C4-2B (cell line): ENCODE results near the gene STAC3.

Source experiments
- ZFX ChIP-seq: fragments of 450-650 bp; IDR thresholded peaks from 2 replicates; pipeline ENCODE4 v1.6.1; 2017
- TF ChIP-seq, protein P1 (sequence below): fragments of 450-650 bp; conservative IDR thresholded peaks from 2 replicates; pipeline ENCODE4 v1.5.1; 2017; ENCODE audit warnings: mild to moderate bottlenecking

DNA sequence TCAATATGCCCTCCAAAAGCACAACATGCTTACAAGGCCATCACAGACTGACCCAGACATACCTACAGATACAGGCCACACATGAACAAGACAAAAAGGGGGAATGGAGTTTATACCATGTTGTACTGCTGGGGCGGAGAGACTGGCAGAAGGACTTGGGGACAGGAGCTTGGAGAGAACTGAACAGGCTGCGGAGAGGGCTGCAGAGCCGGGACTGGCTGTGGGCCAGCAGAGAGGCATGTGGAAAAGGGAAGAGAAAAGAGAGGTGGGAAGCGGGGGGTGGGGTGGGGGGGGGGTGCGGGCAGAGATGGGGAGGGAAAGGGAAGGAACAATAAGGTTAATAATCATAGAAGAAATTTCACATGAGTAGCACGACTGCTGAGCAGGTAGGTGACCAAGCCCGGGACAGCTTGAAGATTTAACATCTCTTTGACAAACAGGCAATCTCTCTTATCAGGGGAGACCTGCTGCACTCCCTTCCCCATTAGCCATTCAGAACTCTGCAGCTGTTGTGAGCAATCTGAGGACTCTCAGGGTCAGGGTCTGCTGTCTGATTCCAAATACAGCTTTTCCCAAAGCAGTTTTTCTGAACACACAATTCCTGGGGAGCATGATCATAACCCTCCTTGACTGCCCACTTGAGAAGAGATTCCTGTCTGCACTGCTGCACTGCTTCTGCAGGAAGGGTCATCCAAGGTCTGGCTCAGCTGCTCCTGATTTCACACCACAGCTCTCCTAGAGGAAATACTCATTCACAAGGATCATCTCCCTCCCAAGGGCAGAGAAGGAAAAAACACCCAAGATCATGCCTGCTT lies 21.6 kb upstream of the STAC3 start:
- TF ChIP-seq, protein P1, sequence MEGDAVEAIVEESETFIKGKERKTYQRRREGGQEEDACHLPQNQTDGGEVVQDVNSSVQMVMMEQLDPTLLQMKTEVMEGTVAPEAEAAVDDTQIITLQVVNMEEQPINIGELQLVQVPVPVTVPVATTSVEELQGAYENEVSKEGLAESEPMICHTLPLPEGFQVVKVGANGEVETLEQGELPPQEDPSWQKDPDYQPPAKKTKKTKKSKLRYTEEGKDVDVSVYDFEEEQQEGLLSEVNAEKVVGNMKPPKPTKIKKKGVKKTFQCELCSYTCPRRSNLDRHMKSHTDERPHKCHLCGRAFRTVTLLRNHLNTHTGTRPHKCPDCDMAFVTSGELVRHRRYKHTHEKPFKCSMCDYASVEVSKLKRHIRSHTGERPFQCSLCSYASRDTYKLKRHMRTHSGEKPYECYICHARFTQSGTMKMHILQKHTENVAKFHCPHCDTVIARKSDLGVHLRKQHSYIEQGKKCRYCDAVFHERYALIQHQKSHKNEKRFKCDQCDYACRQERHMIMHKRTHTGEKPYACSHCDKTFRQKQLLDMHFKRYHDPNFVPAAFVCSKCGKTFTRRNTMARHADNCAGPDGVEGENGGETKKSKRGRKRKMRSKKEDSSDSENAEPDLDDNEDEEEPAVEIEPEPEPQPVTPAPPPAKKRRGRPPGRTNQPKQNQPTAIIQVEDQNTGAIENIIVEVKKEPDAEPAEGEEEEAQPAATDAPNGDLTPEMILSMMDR = no peak
- TF ChIP-seq ZFX = no peak
